HL-60/S4 treated with phorbol 12-myristate 13-acetate at 8.2 ng/mL for 4 days and 3 days (cell line): Measurements from ENCODE around the gene MFAP3.

ENCODE experiments used
- in situ Hi-C: fragments of 300-500 bp; cut with MboI; formaldehyde crosslinking; loops from 2 replicates; pipeline ENCODE4 v1.15.0; 2022; ENCODE audit warnings: low sequenced_read_pairs

Gene MFAP3

GRCh38 chr5:154088801-154089200 is 50.0 kb downstream of the MFAP3 start:
- in situ Hi-C loops = no loop called here

- in situ Hi-C loops = no loop called here
These were observed 51.9 kb downstream of the MFAP3 start for GRCh38 chr5:154090656-154091055.

- in situ Hi-C loops = no loop called here
These were observed 53.8 kb downstream of the MFAP3 start for GRCh38 chr5:154092356-154093141.

GRCh38 chr5:154093142-154093532 is 54.4 kb downstream of the MFAP3 start:
- in situ Hi-C loops = no loop called here

GRCh38 chr5:154095904-154096303 is 57.1 kb downstream of the MFAP3 start:
- in situ Hi-C loops = no loop called here

GRCh38 chr5:154097031-154097430 is 58.3 kb downstream of the MFAP3 start:
- in situ Hi-C loops = no loop called here

GRCh38 chr5:154098465-154098864 is 59.7 kb downstream of the MFAP3 start:
- in situ Hi-C loops = no loop called here

GRCh38 chr5:154101184-154101583 is 62.4 kb downstream of the MFAP3 start:
- in situ Hi-C loops = no loop called here

GRCh38 chr5:154103233-154103632 is 64.5 kb downstream of the MFAP3 start:
- in situ Hi-C loops = no loop called here
